Suprapubic skin (tissue), 4 donors: Measurements from ENCODE around the gene PAQR5.

Experiments
- CTCF ChIP-seq, 2 donors: fragments of 200-600 bp in 1 of 2; fragments of 450-650 bp in 1 of 2; sonication (generic) in 1 of 2; IDR thresholded peaks; one replicate each; pipeline ENCODE4 v1.5.1; 2016 to 2019; ENCODE audit warnings: antibody characterized with exemption in 2 of 2, mild to moderate bottlenecking in 1 of 2, moderate library complexity in 1 of 2
- EP300 ChIP-seq: sonication (generic); formaldehyde crosslinking; IDR thresholded peaks from one replicate; pipeline ENCODE4 v1.6.1; 2017; ENCODE audit warnings: antibody characterized with exemption
- POLR2A ChIP-seq, 2 donors: fragments of 450-650 bp; IDR thresholded peaks; one replicate each; pipeline ENCODE4 v1.6.1; 2017; ENCODE audit warnings: antibody characterized with exemption in 2 of 2, mild to moderate bottlenecking in 2 of 2, moderate library complexity in 2 of 2
- POLR2AphosphoS5 ChIP-seq, 3 donors: sonication (generic); formaldehyde crosslinking; IDR thresholded peaks; one replicate each; pipeline ENCODE4 v1.6.1; 2017; ENCODE audit warnings: antibody characterized with exemption in 3 of 3

- TF ChIP-seq CTCF (IDR thresholded peaks at IDR 0.05) = no peak
- TF ChIP-seq EP300 = no peak
- no peak for TF ChIP-seq POLR2A (IDR thresholded peaks at IDR 0.05)
- no peak for TF ChIP-seq POLR2AphosphoS5 (IDR thresholded peaks at IDR 0.05)
Observed at GRCh38 chr15:69289342-69290146, 9.2 kb upstream of the PAQR5 start.
